Naive thymus-derived CD8-positive, alpha-beta T cell (primary cell): ENCODE measurements around the gene CFHR4. TPM values are rescaled to one million over a fixed set of nuclear protein-coding genes. Genes with fewer than 3 reads are reported as not detected.
"Not testable (repeated sequence)": the region's sequence is repeated elsewhere in the genome, so short reads cannot be mapped to it uniquely, and the experiment has no call there.

ENCODE experiments used
- ATAC-seq, 2 donors: fragments of 150-1000 bp; cut with Tn5 transposase in 1 of 2; sonication (Bioruptor Pico), chemical (Tn5 transposase) in 1 of 2; 1 replicate in 1 of 2; 2 replicates in 1 of 2; pipeline ENCODE4 v1.10.0; 2021; ENCODE audit warnings: mild to moderate bottlenecking in 2 of 2, moderate library complexity in 2 of 2
- POLR2A ChIA-PET: fragments of 350-600 bp; sonication (Branson Sonifier 250); formaldehyde crosslinking; loops from one replicate; lab custom pipeline; 2021; ENCODE audit warnings: antibody characterized with exemption; lab: Charles Lee
- DNase-seq, 10 donors: peaks; one replicate each; pipeline versions ENCODE4 v3.0.0 to v3.0.0-alpha.2; 2020 to 2022
- H3K27ac Mint-ChIP-seq, 10 donors: one replicate each; pipeline ENCODE4 v1.8.0; 2020 to 2022; ENCODE audit warnings: mild to moderate bottlenecking in 10 of 10, mixed read lengths in 10 of 10, moderate library complexity in 4 of 10, inconsistent platforms in 1 of 10
- H3K27me3 Mint-ChIP-seq, 5 donors: one replicate each; pipeline ENCODE4 v1.8.0; 2021 to 2022; ENCODE audit warnings: mixed read lengths in 5 of 5
- H3K36me3 Mint-ChIP-seq, 3 donors: one replicate each; pipeline ENCODE4 v1.8.0; 2020 to 2022; ENCODE audit warnings: mixed read lengths in 3 of 3, mild to moderate bottlenecking in 2 of 3, inconsistent platforms in 1 of 3
- H3K4me1 Mint-ChIP-seq, 4 donors: one replicate each; pipeline ENCODE4 v1.8.0; 2021 to 2022; ENCODE audit warnings: mixed read lengths in 4 of 4
- H3K4me3 Mint-ChIP-seq, 10 donors: one replicate each; pipeline ENCODE4 v1.8.0; 2020 to 2022; ENCODE audit warnings: mild to moderate bottlenecking in 10 of 10, mixed read lengths in 10 of 10, moderate library complexity in 6 of 10, inconsistent platforms in 1 of 10
- H3K9me3 Mint-ChIP-seq, 9 donors: one replicate each; pipeline ENCODE4 v1.8.0; 2020 to 2022; ENCODE audit warnings: mixed read lengths in 9 of 9, mild to moderate bottlenecking in 3 of 9, inconsistent platforms in 1 of 9, moderate library complexity in 1 of 9
- polyA plus RNA-seq, 3 donors: library from polyadenylated mRNA; unstranded; fragments of 300-500 nt; fragmentation: Illumina TruSeq; gene quantifications; one replicate each; pipeline ENCODE4 v1.2.3, GENCODE V29; 2021
- total RNA-seq, 8 experiments: library from RNA in 2 of 8; stranded (reverse) in 2 of 8; gene quantifications; one replicate each; pipeline ENCODE4 v1.2.3 and lab custom pipeline; 2021 to 2026

CFHR4 gene
- total and polyA plus RNA-seq, 5 experiments from 2014 or later: not detected

DNA sequence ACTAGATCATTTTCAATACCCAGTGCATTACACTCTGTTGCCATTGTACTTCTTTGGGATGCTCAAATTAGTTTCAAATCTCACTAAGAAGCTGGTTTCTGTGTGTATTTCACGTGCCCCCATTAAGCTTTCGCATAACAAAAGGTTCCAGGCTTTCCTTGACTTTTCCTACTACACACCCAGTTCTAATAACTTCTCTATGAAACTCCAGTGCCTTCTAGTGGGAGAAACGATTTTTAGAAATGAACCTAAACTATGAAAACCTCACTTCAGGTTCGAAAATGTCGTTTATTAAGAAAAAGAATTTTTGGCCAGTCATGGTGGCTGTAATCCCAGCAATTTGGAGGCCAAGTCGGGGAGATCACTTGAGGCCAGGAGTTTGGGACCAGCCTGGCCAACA, 2.8 kb downstream of the CFHR4 start:
- DNase-seq (no peak), ATAC-seq (no peak)
- no peak overlapping the region for H3K4me3 Mint-ChIP-seq
- H3K9me3 Mint-ChIP-seq: peaks cover 0 to 12% (median 6%) of the 10 kb centered on the region in 9 donors
- POLR2A ChIA-PET: no interaction called here
- H3K27me3 Mint-ChIP-seq: peaks cover 0 to 7% (median 5%) of the 10 kb centered on the region in 5 donors
- H3K27ac Mint-ChIP-seq: no peak overlapping the region
- H3K4me1 Mint-ChIP-seq: no peaks in the 10 kb centered on the region
- H3K36me3 Mint-ChIP-seq: no peaks in the 10 kb centered on the region

GRCh38 chr1:196891251-196891650, 3.4 kb downstream of the CFHR4 start:
- DNase-seq (no peak), ATAC-seq (no peak)
- Mint-ChIP-seq H3K9me3 (peaks cover 0 to 12% (median 5%) of the 10 kb centered on the region in 9 donors), H3K27ac (no peak overlapping the region), H3K36me3 (no peaks in the 10 kb centered on the region), H3K4me1 (no peaks in the 10 kb centered on the region), H3K27me3 (peaks cover 0 to 13% (median 5%) of the 10 kb centered on the region in 5 donors), H3K4me3 (no peak overlapping the region)
- POLR2A ChIA-PET: no interaction called here

DNA sequence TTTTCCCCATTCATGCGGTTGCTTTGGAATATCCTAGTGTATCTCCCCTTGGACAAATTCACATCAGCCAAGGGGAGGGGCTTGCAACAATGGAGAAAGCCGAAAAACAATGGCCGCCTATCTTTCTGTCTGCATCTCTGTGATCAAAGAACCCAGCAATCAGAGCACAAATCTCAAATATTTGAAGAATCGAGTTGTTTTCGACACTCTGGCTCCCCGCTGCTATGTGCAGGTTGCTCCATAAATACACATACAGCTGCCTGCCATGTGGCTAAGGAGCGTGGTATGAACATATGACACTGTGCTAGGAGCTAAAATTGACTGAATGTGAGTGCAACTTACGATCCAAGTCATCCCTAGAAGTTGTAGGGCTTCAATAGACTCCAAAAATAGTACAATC, 8.5 kb downstream of the CFHR4 start:
- no peak for DNase-seq
- peaks cover 0 to 2% (median 0%) of the 10 kb centered on the region in 4 donors for H3K4me1 Mint-ChIP-seq
- H3K27ac Mint-ChIP-seq: no peak overlapping the region

DNA sequence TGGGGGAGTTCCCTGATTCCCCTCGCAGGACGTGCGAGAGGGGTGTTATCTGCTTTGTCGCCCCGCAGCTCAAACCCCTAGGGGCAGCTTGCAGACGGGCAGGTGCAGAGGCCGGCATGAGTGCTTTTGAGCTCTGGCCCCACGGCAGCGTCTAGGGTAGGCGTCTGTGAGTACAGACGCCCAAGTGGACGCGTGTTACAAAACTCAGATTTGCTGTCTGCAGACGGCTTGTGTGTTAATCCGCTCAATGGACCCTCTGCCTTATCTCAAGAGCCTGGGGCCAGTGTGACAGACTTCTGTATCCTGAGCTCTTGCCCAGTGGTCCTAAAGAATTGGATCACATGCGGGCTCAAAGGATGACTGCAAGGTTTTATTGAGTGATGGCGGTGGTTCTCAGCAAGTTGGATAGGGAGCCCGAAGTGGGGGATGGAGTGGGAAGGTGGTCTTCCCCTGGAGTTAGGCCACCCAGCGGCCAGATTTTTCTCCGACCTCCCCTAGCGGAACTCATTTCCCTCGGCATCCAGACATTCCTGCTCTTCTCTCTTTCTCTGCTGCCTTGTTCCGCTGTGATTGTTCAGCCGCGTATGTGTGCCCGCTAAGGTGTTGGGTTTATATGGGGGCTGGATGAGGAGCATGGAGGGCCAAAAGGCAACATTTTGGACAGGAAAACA, 9.4 kb downstream of the CFHR4 start:
- ATAC-seq (no peak), DNase-seq (no peak)
- Mint-ChIP-seq H3K36me3 (no peaks in the 10 kb centered on the region), H3K9me3 (peaks cover 0 to 2% (median 0%) of the 10 kb centered on the region in 9 donors), H3K4me3 (no peak overlapping the region), H3K27me3 (peaks cover 13 to 47% (median 19%) of the 10 kb centered on the region in 5 donors), H3K27ac (peak overlapping the region in 1 of 10 donors; percentile 58), H3K4me1 (peaks cover 0 to 2% (median 0%) of the 10 kb centered on the region in 4 donors)
- POLR2A ChIA-PET: no interaction called here

More for the DNA sequence above, 8.5 kb downstream of the CFHR4 start:
- ATAC-seq: no peak
- peaks cover 13 to 47% (median 19%) of the 10 kb centered on the region in 5 donors for H3K27me3 Mint-ChIP-seq
- no peak overlapping the region for H3K4me3 Mint-ChIP-seq
- peaks cover 0 to 2% (median 0%) of the 10 kb centered on the region in 9 donors for H3K9me3 Mint-ChIP-seq
- H3K36me3 Mint-ChIP-seq: no peaks in the 10 kb centered on the region
- POLR2A ChIA-PET: no interaction called here

- no peak for DNase-seq
- Mint-ChIP-seq H3K36me3 (no peaks in the 10 kb centered on the region), H3K4me1 (peaks cover 0 to 2% (median 0%) of the 10 kb centered on the region in 4 donors), H3K27me3 (peaks cover 6 to 23% (median 9%) of the 10 kb centered on the region in 5 donors), H3K27ac (no peak overlapping the region), H3K4me3 (no peak overlapping the region), H3K9me3 (peaks cover 0 to 2% (median 0%) of the 10 kb centered on the region in 9 donors)
- no peak for ATAC-seq
- POLR2A ChIA-PET: no interaction called here
These were observed 14.5 kb downstream of the CFHR4 start for GRCh38 chr1:196902344-196902743.

DNA sequence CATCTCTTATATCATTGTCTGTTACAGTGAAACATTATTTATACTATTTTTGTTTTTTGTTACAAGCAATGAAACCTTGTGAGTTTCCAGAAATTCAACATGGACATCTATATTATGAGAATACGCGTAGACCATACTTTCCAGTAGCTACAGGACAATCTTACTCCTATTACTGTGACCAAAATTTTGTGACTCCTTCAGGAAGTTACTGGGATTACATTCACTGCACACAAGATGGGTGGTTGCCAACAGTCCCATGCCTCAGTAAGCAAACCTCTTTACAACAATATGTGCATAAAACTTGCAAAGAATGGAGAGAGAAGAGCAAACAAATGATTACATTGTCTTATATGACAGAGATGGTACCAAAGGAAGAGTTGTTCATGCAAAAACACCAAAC, 22.4 kb downstream of the CFHR4 start:
- Mint-ChIP-seq H3K4me3 (no peak overlapping the region), H3K4me1 (no peaks in the 10 kb centered on the region), H3K9me3 (peaks cover 0 to 1% (median 0%) of the 10 kb centered on the region in 9 donors), H3K36me3 (no peaks in the 10 kb centered on the region), H3K27ac (no peak overlapping the region), H3K27me3 (peaks cover 0 to 2% (median 0%) of the 10 kb centered on the region in 5 donors)
- ATAC-seq (no peak), DNase-seq (no peak)
- POLR2A ChIA-PET: no interaction called here

- POLR2A ChIA-PET, H3K27me3 Mint-ChIP-seq, H3K9me3 Mint-ChIP-seq, DNase-seq, ATAC-seq, H3K36me3 Mint-ChIP-seq, H3K4me1 Mint-ChIP-seq, H3K4me3 Mint-ChIP-seq: not testable (repeated sequence)
- H3K27ac Mint-ChIP-seq: peak overlapping the region in 1 of 10 donors; percentile 53
These were observed 24.4 kb downstream of the CFHR4 start for GRCh38 chr1:196912283-196912682.

- H3K4me3 Mint-ChIP-seq, H3K4me1 Mint-ChIP-seq, DNase-seq, H3K27ac Mint-ChIP-seq, POLR2A ChIA-PET, H3K27me3 Mint-ChIP-seq, H3K36me3 Mint-ChIP-seq, ATAC-seq: not testable (repeated sequence)
- H3K9me3 Mint-ChIP-seq: peaks cover 0 to 20% (median 4%) of the 10 kb centered on the region in 9 donors
These were observed 39.0 kb downstream of the CFHR4 start for GRCh38 chr1:196926839-196927238.

- H3K9me3 Mint-ChIP-seq: peaks cover 0 to 12% (median under 1%) of the 10 kb centered on the region in 9 donors
- H3K4me3 Mint-ChIP-seq, H3K36me3 Mint-ChIP-seq, H3K27me3 Mint-ChIP-seq, ATAC-seq, H3K4me1 Mint-ChIP-seq, POLR2A ChIA-PET, DNase-seq: not testable (repeated sequence)
- peak overlapping the region in 1 of 10 donors; percentile 40 for H3K27ac Mint-ChIP-seq
These were observed 45.0 kb downstream of the CFHR4 start for GRCh38 chr1:196932853-196933252.

DNA sequence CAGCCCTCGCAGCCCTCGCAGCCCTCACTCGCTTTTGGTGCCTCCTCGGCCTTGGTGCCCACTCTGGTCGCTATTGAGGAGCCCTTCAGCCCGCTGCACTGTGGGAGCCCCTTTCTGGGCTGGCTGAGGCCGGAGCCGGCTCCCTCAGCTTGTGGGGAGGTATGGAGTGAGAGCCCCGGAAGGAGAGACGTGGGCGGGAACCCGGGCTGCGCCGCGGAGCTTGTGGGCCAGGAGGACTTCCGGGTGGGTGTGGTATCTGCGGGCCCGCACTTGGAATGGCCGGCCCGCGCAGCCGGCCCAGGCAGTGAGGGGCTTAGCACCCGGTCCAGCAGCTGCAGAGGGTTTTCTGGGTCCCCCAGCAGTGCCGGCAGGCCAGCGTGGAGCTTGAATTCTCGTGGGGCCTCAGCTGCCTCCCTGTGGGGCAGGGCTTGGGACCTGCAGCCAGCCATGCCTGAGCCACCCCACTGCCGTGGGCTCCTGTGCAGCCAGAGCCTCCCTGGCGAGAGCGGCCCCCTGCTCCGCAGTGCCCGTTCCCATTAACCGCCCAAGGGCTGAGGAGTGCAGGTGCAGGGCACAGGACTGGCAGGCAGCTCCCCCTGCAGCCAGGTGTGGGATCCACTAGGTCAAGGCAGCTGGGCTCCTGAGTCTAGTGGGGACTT, 45.8 kb downstream of the CFHR4 start:
- no peak overlapping the region for H3K4me3 Mint-ChIP-seq
- peaks cover 0 to under 1% (median 0%) of the 10 kb centered on the region in 5 donors for H3K27me3 Mint-ChIP-seq
- POLR2A ChIA-PET: no interaction called here
- H3K9me3 Mint-ChIP-seq: peaks cover 0 to 13% (median 0%) of the 10 kb centered on the region in 9 donors
- no peak for DNase-seq
- ATAC-seq: no peak
- no peak overlapping the region for H3K27ac Mint-ChIP-seq
- H3K4me1 Mint-ChIP-seq: no peaks in the 10 kb centered on the region
- no peaks in the 10 kb centered on the region for H3K36me3 Mint-ChIP-seq

DNA sequence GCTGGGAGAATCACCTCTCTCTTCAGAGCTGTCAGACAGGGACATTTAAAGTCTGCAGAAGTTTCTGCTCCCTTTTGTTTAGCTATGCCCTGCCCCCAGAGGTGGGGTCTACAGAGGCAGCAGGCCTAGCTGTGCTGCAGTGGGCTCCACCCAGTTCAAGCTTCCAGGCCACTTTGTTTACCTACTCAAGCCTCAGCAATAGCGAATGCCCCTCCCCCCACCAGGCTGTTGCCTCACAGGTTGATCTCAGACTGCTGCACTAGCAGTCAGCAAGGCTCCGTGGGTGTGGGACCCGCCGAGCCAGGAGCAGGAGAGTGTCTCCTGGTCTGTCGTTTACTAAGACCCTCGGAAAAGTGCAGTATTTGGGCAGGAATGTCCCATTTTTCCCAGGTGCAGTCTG, 53.6 kb downstream of the CFHR4 start:
- peak in 1 of 10 donors; percentile 52 for DNase-seq
- H3K9me3 Mint-ChIP-seq, H3K36me3 Mint-ChIP-seq, POLR2A ChIA-PET, H3K4me3 Mint-ChIP-seq, H3K27ac Mint-ChIP-seq, H3K27me3 Mint-ChIP-seq, ATAC-seq, H3K4me1 Mint-ChIP-seq: not testable (repeated sequence)

GRCh38 chr1:196943568-196943967, 55.7 kb downstream of the CFHR4 start, which contains the start of gene CFHR2:
TSS of gene CFHR2 (plus strand) at chr1:196943738. CDS start at chr1:196943881, 143 bp downstream.
- H3K36me3 Mint-ChIP-seq, H3K9me3 Mint-ChIP-seq, POLR2A ChIA-PET, ATAC-seq, H3K4me1 Mint-ChIP-seq, H3K27ac Mint-ChIP-seq, DNase-seq, H3K27me3 Mint-ChIP-seq, H3K4me3 Mint-ChIP-seq: not testable (repeated sequence)

DNA sequence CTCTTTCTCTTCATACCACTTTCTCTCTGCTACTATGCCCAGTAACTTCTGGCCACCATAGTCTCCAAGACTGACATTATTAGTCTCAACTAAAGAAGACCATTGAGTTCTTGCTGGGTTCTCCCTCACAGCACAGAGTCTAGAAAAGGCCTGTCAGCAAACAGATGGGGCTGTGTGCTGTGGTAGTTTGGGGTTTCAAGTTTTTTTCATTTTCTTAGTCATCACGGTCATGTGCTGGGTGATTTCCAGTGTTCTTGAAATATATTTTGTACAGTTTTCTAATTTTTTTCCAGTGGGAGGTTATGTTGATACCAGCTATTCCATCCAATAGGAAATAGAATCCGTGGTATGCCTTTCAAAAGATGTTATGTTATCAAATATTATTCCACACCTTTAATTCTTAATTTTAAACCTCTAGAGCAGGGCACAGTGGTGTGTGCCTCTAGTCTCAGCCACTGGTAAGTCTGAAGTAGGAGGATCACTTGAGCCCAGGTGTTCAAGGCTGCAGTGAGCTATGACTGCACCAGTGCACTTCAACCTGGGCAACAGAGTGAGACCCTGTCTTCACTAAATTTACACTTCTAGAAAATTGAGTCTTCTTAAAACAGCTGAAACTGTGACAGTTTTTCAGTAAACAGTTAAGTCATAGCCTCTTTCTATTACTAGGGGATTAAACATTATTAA, 64.0 kb downstream of the CFHR4 start:
- no peak overlapping the region for H3K27ac Mint-ChIP-seq
- H3K9me3 Mint-ChIP-seq: peaks cover 0 to 2% (median 0%) of the 10 kb centered on the region in 9 donors
- ATAC-seq (no peak), DNase-seq (no peak)
- H3K36me3 Mint-ChIP-seq: no peaks in the 10 kb centered on the region
- peaks cover 0 to 4% (median 0%) of the 10 kb centered on the region in 5 donors for H3K27me3 Mint-ChIP-seq
- POLR2A ChIA-PET: no interaction called here
- H3K4me3 Mint-ChIP-seq: no peak overlapping the region
- H3K4me1 Mint-ChIP-seq: no peaks in the 10 kb centered on the region
